ENCODE results near the gene HIP1. TPM values are rescaled to one million over a fixed set of nuclear protein-coding genes. Genes with fewer than 3 reads are reported as not detected.
A peak's percentile ranks its signal among the peaks of the same experiment; 100 is the strongest.
"Not testable (repeated sequence)": the region's sequence is repeated elsewhere in the genome, so short reads cannot be mapped to it uniquely, and the experiment has no call there.

Gene HIP1
- total RNA-seq, 1 donor from 2014 or later = 49.3 TPM

DNA sequence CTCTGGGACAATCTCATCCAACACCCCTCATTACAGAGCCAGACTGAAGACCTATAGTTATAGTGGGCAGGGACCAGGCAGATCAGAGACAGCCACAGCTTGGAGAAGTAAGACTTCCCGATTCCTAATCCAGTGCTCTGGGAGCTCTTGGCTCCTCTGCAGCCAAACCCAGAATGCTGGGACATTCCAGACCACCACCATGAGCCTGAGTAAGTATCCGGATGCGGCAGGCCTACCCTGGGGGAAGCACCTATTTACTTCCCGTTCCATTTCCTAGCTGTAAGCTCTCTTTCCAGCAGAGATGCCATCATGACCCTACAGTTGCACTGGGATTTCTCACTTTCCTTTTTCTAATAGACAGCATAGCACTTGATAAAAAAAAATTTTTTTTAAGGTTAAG lies 16.4 kb downstream of the HIP1 start:
- Mint-ChIP-seq H3K4me1 (ENCODE audit: unreplicated experiment) (no peaks in the 10 kb centered on the region), H3K36me3 (ENCODE audit: low read depth, unreplicated experiment) (no peaks in the 10 kb centered on the region), H3K27me3 (ENCODE audit: unreplicated experiment) (peaks cover 5% of the 10 kb centered on the region), H3K4me3 (ENCODE audit: unreplicated experiment) (no peak overlapping the region), H3K27ac (ENCODE audit: unreplicated experiment) (no peak overlapping the region), H3K9me3 (ENCODE audit: unreplicated experiment) (no peaks in the 10 kb centered on the region)
- no peak for DNase-seq (ENCODE audit: low spot score)
- TF ChIP-seq CTCF (IDR thresholded peaks at IDR 0.05; ENCODE audit: unreplicated experiment) = no peak

- not testable (repeated sequence) for H3K27ac Mint-ChIP-seq (ENCODE audit: unreplicated experiment); H3K9me3 Mint-ChIP-seq (ENCODE audit: unreplicated experiment); H3K4me3 Mint-ChIP-seq (ENCODE audit: unreplicated experiment); DNase-seq (ENCODE audit: low spot score); H3K36me3 Mint-ChIP-seq (ENCODE audit: low read depth, unreplicated experiment); H3K27me3 Mint-ChIP-seq (ENCODE audit: unreplicated experiment); H3K4me1 Mint-ChIP-seq (ENCODE audit: unreplicated experiment)
These were observed 16.8 kb downstream of the HIP1 start for GRCh38 chr7:75721922-75722321.

DNA sequence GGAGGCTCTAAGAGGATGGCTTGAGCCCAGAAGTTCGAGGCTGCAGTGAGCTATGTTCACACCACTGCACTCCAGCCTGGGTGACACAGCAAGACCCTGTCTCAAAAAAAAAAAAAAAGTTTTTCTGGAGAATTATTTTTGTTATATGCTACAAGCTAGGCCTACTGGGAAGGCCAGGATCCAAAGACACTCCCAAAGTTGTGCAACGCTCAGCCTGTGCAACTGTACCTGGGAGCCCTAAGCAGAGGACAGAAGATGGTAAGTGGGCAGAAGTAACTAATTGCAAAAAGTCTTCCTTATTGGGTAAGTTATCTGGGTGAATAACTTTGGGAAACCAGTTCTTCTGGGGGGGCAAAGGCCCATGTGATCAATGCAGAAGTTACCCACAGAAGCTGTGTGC lies 17.3 kb downstream of the HIP1 start:
- Mint-ChIP-seq H3K36me3 (ENCODE audit: low read depth, unreplicated experiment) (no peaks in the 10 kb centered on the region), H3K27ac (ENCODE audit: unreplicated experiment) (no peak overlapping the region), H3K4me1 (ENCODE audit: unreplicated experiment) (no peaks in the 10 kb centered on the region), H3K4me3 (ENCODE audit: unreplicated experiment) (no peak overlapping the region), H3K9me3 (ENCODE audit: unreplicated experiment) (no peaks in the 10 kb centered on the region), H3K27me3 (ENCODE audit: unreplicated experiment) (peaks cover 9% of the 10 kb centered on the region)
- no peak for DNase-seq (ENCODE audit: low spot score)
- TF ChIP-seq CTCF (IDR thresholded peaks at IDR 0.05; ENCODE audit: unreplicated experiment) = no peak

DNA sequence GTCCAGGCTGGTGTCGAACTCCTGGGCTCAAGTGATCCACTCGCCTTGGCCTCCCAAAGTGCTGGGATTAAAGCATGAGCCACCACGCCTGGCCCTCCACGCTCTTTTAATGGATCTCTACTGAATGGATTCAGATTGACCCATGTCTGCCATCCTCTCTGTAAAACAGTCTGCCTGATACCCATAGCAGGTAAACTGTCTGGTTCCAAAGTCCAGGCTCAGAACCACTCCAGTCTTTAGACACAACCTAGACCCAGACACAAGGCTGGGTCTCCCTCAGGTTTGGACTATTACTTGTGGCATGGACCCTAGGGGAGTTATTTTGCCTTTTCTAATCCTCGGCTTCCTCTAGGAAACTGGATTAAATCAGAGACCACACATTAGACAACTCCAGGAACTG lies 19.1 kb downstream of the HIP1 start:
- Mint-ChIP-seq H3K4me3 (ENCODE audit: unreplicated experiment) (no peak overlapping the region), H3K27me3 (ENCODE audit: unreplicated experiment) (peaks cover 9% of the 10 kb centered on the region), H3K27ac (ENCODE audit: unreplicated experiment) (no peak overlapping the region), H3K36me3 (ENCODE audit: low read depth, unreplicated experiment) (peaks cover 6% of the 10 kb centered on the region), H3K4me1 (ENCODE audit: unreplicated experiment) (no peaks in the 10 kb centered on the region), H3K9me3 (ENCODE audit: unreplicated experiment) (no peaks in the 10 kb centered on the region)
- no peak for DNase-seq (ENCODE audit: low spot score)
- TF ChIP-seq CTCF (IDR thresholded peaks at IDR 0.05; ENCODE audit: unreplicated experiment) = no peak

DNA sequence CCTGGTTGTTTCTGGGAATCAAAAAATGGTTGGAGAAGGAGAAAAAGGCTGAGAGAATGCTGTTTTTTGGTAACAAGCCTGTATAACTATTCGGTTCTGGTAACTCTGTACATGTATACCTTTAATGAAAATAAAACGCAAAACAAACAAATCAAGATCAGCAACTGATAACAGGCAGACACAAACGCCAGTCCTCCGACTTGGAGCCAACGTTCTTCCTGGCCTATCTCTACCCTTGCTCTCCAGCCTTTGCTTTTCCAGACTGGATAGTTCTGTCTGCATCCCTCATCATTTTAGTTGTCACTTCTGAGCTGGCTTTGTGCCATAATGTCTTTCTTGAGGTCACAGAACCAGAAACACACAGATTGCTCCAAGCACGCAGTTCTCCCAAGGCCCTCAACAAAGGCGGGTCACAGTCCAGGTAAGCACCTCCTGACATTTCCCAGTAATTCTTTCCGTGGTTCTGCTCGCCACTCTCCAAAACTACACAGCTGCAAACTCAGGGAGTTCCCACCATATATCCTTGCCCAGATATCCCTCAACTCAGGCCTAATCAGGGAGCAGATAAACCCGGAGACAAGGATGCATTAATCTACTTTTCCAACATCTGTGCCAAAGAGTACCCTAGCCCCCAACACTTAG lies 20.2 kb downstream of the HIP1 start:
- peaks cover 7% of the 10 kb centered on the region for H3K27me3 Mint-ChIP-seq (ENCODE audit: unreplicated experiment)
- peaks cover 6% of the 10 kb centered on the region for H3K36me3 Mint-ChIP-seq (ENCODE audit: low read depth, unreplicated experiment)
- no peak overlapping the region for H3K27ac Mint-ChIP-seq (ENCODE audit: unreplicated experiment)
- no peaks in the 10 kb centered on the region for H3K9me3 Mint-ChIP-seq (ENCODE audit: unreplicated experiment)
- H3K4me3 Mint-ChIP-seq (ENCODE audit: unreplicated experiment) = peak overlapping the region; percentile 19
- TF ChIP-seq CTCF (IDR thresholded peaks at IDR 0.05; ENCODE audit: unreplicated experiment) = no peak
- no peaks in the 10 kb centered on the region for H3K4me1 Mint-ChIP-seq (ENCODE audit: unreplicated experiment)
- DNase-seq (ENCODE audit: low spot score) = no peak

GRCh38 chr7:75717746-75718145 lies 21.0 kb downstream of the HIP1 start:
- not testable (repeated sequence) for H3K27ac Mint-ChIP-seq (ENCODE audit: unreplicated experiment); H3K27me3 Mint-ChIP-seq (ENCODE audit: unreplicated experiment); H3K4me3 Mint-ChIP-seq (ENCODE audit: unreplicated experiment); H3K9me3 Mint-ChIP-seq (ENCODE audit: unreplicated experiment); H3K4me1 Mint-ChIP-seq (ENCODE audit: unreplicated experiment); DNase-seq (ENCODE audit: low spot score); H3K36me3 Mint-ChIP-seq (ENCODE audit: low read depth, unreplicated experiment)
